GM23248 (cell line): Measurements from ENCODE around the gene PKNOX2. TPM values are rescaled to one million over a fixed set of nuclear protein-coding genes. Genes with fewer than 3 reads are reported as not detected.

Source experiments
- DNase-seq: peaks from one replicate; pipeline ENCODE4 v3.0.0-alpha.2; 2015
- H2AFZ ChIP-seq: fragments of 200-600 bp; sonication (generic); 2 replicates; pipeline ENCODE4 v1.6.1; 2016; ENCODE audit warnings: antibody characterized with exemption
- H3F3A ChIP-seq: fragments of 200-600 bp; sonication (generic); 2 replicates; pipeline ENCODE4 v1.6.1; 2016; ENCODE audit warnings: mild to moderate bottlenecking, antibody characterized with exemption, mixed run types; ENCODE audit not compliant: insufficient read depth
- H3K27ac ChIP-seq: fragments of 200-600 bp; sonication (generic); 2 replicates; pipeline ENCODE4 v1.5.1; 2016; ENCODE audit warnings: mild to moderate bottlenecking
- H3K27me3 ChIP-seq: fragments of 200-600 bp; sonication (generic); replicated peaks from 2 replicates; pipeline ENCODE4 v1.6.1; 2016; ENCODE audit warnings: mild to moderate bottlenecking; ENCODE audit not compliant: insufficient read depth
- H3K36me3 ChIP-seq: fragments of 200-600 bp; sonication (generic); 2 replicates; pipeline ENCODE4 v1.6.1; 2016; ENCODE audit warnings: low read depth, mild to moderate bottlenecking
- H3K4me1 ChIP-seq: fragments of 200-600 bp; sonication (generic); 2 replicates; pipeline ENCODE4 v1.6.1; 2016; ENCODE audit warnings: mild to moderate bottlenecking; ENCODE audit not compliant: insufficient read depth
- H3K4me2 ChIP-seq: fragments of 200-600 bp; sonication (generic); one replicate; pipeline ENCODE4 v1.6.1; 2016; ENCODE audit warnings: mild to moderate bottlenecking; ENCODE audit not compliant: unreplicated experiment
- H3K4me3 ChIP-seq: fragments of 200-600 bp; sonication (generic); 2 replicates; pipeline ENCODE4 v1.5.1; 2016; ENCODE audit warnings: mild to moderate bottlenecking
- H3K79me2 ChIP-seq: fragments of 200-600 bp; sonication (generic); 2 replicates; pipeline ENCODE4 v1.6.1; 2016; ENCODE audit warnings: mild to moderate bottlenecking; ENCODE audit not compliant: insufficient read depth
- H3K9ac ChIP-seq: fragments of 200-600 bp; sonication (generic); 2 replicates; pipeline ENCODE4 v1.6.1; 2016; ENCODE audit warnings: mild to moderate bottlenecking
- H3K9me2 ChIP-seq: fragments of 200-600 bp; sonication (generic); 2 replicates; pipeline ENCODE4 v1.6.1; 2016; ENCODE audit warnings: mixed run types, mild to moderate bottlenecking, moderate library complexity; ENCODE audit not compliant: insufficient read depth
- H3K9me3 ChIP-seq: fragments of 200-600 bp; sonication (generic); one replicate; pipeline ENCODE4 v1.6.1; 2017; ENCODE audit warnings: low read depth
- H4K20me1 ChIP-seq: fragments of 200-600 bp; sonication (generic); 2 replicates; pipeline ENCODE4 v1.6.0; 2016; ENCODE audit not compliant: insufficient read depth
- EZH2 ChIP-seq: fragments of 200-600 bp; sonication (generic); IDR thresholded peaks from 2 replicates; pipeline ENCODE4 v1.6.1; 2018; ENCODE audit warnings: antibody characterized with exemption, mild to moderate bottlenecking; ENCODE audit not compliant: insufficient read depth, poor library complexity, severe bottlenecking
- EZH2phosphoT487 ChIP-seq: fragments of 200-600 bp; sonication (generic); IDR thresholded peaks from 2 replicates; pipeline ENCODE4 v1.6.1; 2018; ENCODE audit warnings: antibody characterized with exemption, moderate library complexity, mild to moderate bottlenecking, low read depth; ENCODE audit not compliant: insufficient read depth
- WGBS, 2 experiments: methylation state at CpG; one replicate each; pipeline ENCODE4 v1.1.6; 2015 to 2017; ENCODE audit warnings: low lambda C conversion rate in 2 of 2, low coverage in 1 of 2; ENCODE audit errors: missing lambda C conversion rate in 2 of 2; 5-methylcytosine and 5-hydroxymethylcytosine counted together
- in situ Hi-C: fragments of 300-500 bp; cut with MboI; formaldehyde crosslinking; loops from 2 replicates; pipeline ENCODE4 v1.15.0; 2020
- polyA plus RNA-seq: library from polyadenylated mRNA; unstranded; fragments of >200 nt; fragmentation: Nextera tagmentation; extraction: Ambion mirVana; gene quantifications from 2 replicates; pipeline ENCODE4 v1.2.1, GENCODE V29; 2016
- total RNA-seq: library from RNA; depleted of rRNA; stranded (reverse); fragments of >200 nt; shearing (Covaris generic); gene quantifications from 2 replicates; pipeline ENCODE4 v1.2.3, GENCODE V29; 2014

Gene PKNOX2
- total and polyA plus RNA-seq, 2 experiments from 2014 or later: 0.21 to 0.76 TPM

DNA sequence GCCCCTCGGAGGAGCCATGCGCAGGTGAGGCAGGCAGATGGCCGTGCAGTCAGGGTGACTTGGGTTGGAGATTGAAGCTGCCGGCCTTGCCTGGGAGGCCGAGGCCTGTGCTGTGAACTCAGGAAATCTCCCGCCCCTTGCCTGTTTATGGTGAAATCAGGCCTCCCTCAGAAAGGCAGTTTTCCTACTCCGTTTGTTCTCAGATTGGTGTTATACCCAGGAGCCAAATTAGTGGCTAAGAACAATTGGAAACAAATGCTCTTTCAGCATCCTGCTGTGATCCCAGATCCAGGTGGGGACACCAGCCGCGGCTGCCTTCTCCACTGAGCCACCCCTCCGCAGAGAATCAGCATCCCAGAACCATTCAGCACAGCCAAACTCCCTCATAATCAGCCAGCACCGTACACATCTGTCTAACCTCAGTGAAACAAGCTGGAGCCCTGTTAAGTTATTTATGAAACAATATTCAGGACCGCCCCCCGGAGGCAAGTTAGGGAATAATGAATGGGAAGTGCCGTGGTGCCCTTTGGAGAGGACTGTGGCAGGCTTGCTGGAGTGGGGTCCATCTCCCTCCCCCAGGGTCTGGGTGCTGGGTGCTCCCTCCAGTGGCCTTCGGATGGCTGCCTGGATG is 60.0 kb downstream of the PKNOX2 start:
- Histone ChIP-seq H3K9me2 (no peaks in the 10 kb centered on the region), H3K4me3 (no peak overlapping the region), H3K27me3 (peaks cover 4% of the 10 kb centered on the region), H4K20me1 (no peaks in the 10 kb centered on the region), H3K79me2 (no peaks in the 10 kb centered on the region), H3K36me3 (no peaks in the 10 kb centered on the region), H2AFZ (no peak overlapping the region), H3K27ac (no peak overlapping the region), H3K4me2 (no peak overlapping the region), H3K9ac (no peak overlapping the region), H3F3A (no peaks in the 10 kb centered on the region), H3K4me1 (no peaks in the 10 kb centered on the region), H3K9me3 (no peaks in the 10 kb centered on the region)
- 85 to 86% methylated on average over 15 of the region's 15 CpGs for WGBS, 2 experiments
- TF ChIP-seq EZH2: no peak
- TF ChIP-seq EZH2phosphoT487: no peak
- in situ Hi-C loops: no loop called here
- DNase-seq: peak; percentile 33

DNA sequence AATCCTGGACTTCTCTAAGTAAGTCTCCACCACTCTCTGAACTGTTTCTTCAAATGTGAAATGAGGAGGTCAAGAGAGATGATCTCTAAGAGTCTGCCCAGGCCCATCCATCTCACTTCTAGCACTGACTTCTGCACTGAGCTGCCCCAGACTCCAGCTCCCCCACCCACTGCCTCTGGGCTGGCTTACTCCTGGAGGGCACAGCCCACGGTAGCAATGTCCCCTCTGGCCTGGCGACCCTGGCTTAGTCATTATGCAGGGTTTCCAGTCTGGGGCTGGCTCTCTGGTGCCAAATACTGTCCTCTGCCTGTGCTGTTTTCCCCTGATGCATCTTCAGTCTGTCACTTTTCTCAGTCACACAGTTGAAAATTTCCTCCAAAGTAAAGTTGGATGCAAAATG is 60.9 kb downstream of the PKNOX2 start:
- H3K4me3 ChIP-seq: no peak overlapping the region
- no peaks in the 10 kb centered on the region for H3K9me2 ChIP-seq
- no peaks in the 10 kb centered on the region for H3K4me1 ChIP-seq
- H3K4me2 ChIP-seq: no peak overlapping the region
- no peaks in the 10 kb centered on the region for H3K36me3 ChIP-seq
- no peaks in the 10 kb centered on the region for H3F3A ChIP-seq
- no peak overlapping the region for H2AFZ ChIP-seq
- TF ChIP-seq EZH2phosphoT487: no peak
- TF ChIP-seq EZH2: no peak
- WGBS, 2 experiments: 44 to 61% methylated on average over 2 of the region's 2 CpGs
- H3K27ac ChIP-seq: no peak overlapping the region
- in situ Hi-C loops: no loop called here
- no peak overlapping the region for H3K9ac ChIP-seq
- H4K20me1 ChIP-seq: no peaks in the 10 kb centered on the region
- H3K79me2 ChIP-seq: no peaks in the 10 kb centered on the region
- no peak for DNase-seq
- H3K9me3 ChIP-seq: no peaks in the 10 kb centered on the region
- H3K27me3 ChIP-seq: peaks cover 4% of the 10 kb centered on the region

DNA sequence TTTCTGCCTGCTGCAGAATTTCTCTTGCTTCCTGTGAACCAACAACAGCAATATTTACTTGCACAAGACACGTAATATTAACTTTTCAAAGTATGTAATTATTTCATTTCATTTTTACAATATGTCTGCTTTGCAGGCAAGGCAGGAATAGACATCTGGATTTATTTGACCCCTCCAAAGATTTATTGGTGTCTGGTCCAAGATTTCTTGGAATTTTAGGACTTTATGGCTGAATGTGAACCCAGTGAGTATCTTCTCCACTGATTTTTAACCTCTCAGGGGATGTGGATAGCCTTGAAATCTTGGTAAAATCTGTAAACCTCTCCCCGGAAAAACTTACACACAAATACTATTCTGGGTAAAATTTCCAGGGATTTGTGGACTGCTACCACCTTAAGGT is 61.5 kb downstream of the PKNOX2 start:
- Histone ChIP-seq H3K4me1 (no peaks in the 10 kb centered on the region), H4K20me1 (no peaks in the 10 kb centered on the region), H3K36me3 (no peaks in the 10 kb centered on the region), H3K9me2 (no peaks in the 10 kb centered on the region), H3K9me3 (no peaks in the 10 kb centered on the region), H3K4me2 (no peak overlapping the region), H3K79me2 (no peaks in the 10 kb centered on the region), H3F3A (no peaks in the 10 kb centered on the region), H3K27me3 (peaks cover 4% of the 10 kb centered on the region), H3K9ac (no peak overlapping the region), H3K4me3 (no peak overlapping the region), H3K27ac (no peak overlapping the region), H2AFZ (no peak overlapping the region)
- no peak for DNase-seq
- no peak for TF ChIP-seq EZH2
- no peak for TF ChIP-seq EZH2phosphoT487
- in situ Hi-C loops: no loop called here
- WGBS, 2 experiments: 50 to 53% methylated on average over 2 of the region's 2 CpGs

DNA sequence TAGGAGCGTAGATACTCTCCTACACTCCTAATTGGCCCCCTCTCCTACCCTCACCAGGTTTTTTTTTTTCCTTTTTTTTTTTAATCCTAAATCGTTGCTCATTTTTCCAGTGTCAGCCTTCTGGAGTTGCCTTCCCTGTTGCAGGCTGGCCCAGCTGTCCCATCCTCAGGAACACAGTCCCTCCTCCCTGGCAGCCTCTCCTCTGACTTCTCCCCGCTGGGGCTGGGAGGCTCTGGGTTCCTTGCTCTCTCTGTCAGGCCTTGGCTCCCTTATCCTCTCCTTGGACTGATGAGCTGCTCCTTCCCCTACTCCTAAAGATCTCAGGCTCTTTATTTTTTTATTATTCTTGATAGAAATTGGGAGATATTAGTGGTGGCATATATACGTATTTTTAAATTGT is 62.2 kb downstream of the PKNOX2 start:
- no peak for DNase-seq
- no peaks in the 10 kb centered on the region for H3K36me3 ChIP-seq
- H3K9ac ChIP-seq: no peak overlapping the region
- H3K4me2 ChIP-seq: no peak overlapping the region
- TF ChIP-seq EZH2phosphoT487 (no peak), EZH2 (no peak)
- H4K20me1 ChIP-seq: no peaks in the 10 kb centered on the region
- H3K4me1 ChIP-seq: no peaks in the 10 kb centered on the region
- in situ Hi-C loops: no loop called here
- H3F3A ChIP-seq: no peaks in the 10 kb centered on the region
- H3K9me3 ChIP-seq: no peaks in the 10 kb centered on the region
- H3K27ac ChIP-seq: no peak overlapping the region
- no peaks in the 10 kb centered on the region for H3K9me2 ChIP-seq
- peaks cover 4% of the 10 kb centered on the region for H3K27me3 ChIP-seq
- WGBS, 2 experiments: 27 to 30% methylated on average over 4 of the region's 4 CpGs
- no peak overlapping the region for H2AFZ ChIP-seq
- H3K79me2 ChIP-seq: no peaks in the 10 kb centered on the region
- no peak overlapping the region for H3K4me3 ChIP-seq
